ENCODE data around the gene PSMB3. TPM values are rescaled to one million over a fixed set of nuclear protein-coding genes. Genes with fewer than 3 reads are reported as not detected.
A peak's percentile ranks its signal among the peaks of the same experiment; 100 is the strongest.

The PSMB3 gene
- total RNA-seq, 1 experiment from 2014 or later, result 233 TPM

- POLR2A ChIA-PET, result no interaction called here
- CTCF ChIA-PET, result no interaction called here
- TF ChIP-seq REST (IDR thresholded peaks at IDR 0.05; ENCODE audit: insufficient read depth in 1 of 2, low read depth in 2 of 2, low read length in 1 of 2), result no peak
- no peak for TF ChIP-seq CTCF (IDR thresholded peaks at IDR 0.05)
- no peak for TF ChIP-seq SIN3A (IDR thresholded peaks at IDR 0.05; ENCODE audit: borderline replicate concordance, insufficient read depth, low read depth, low read length)
- TF ChIP-seq POLR2AphosphoS5 (IDR thresholded peaks at IDR 0.05; ENCODE audit: low read depth, low read length), result no peak
- TF ChIP-seq TCF7L2 (IDR thresholded peaks at IDR 0.05; ENCODE audit: low read depth, low read length), result no peak
- Histone ChIP-seq H3K9me3 (ENCODE audit: control insufficient read depth, insufficient read depth, low read depth, low read length) (no peaks in the 10 kb centered on the region), H3K27ac (ENCODE audit: low read length) (no peak overlapping the region), H3K4me3 (ENCODE audit: low read depth in 2 of 2, low read length in 2 of 2) (no peak overlapping the region), H3K27me3 (ENCODE audit: control insufficient read depth, insufficient read depth, low read length) (no peaks in the 10 kb centered on the region), H3K4me1 (ENCODE audit: control insufficient read depth, insufficient read depth, low read length) (peaks cover 33% of the 10 kb centered on the region), H3K36me3 (ENCODE audit: control insufficient read depth, insufficient read depth, low read length) (peaks cover 2% of the 10 kb centered on the region; the same call in 1 of the 2 replicates)
- no peak for DNase-seq (ENCODE audit: low read depth, low spot score)
- ATAC-seq, result 0 out of 2 replicates have a peak, but pooled peaks have one; percentile 35
- intact Hi-C loops (cut with micrococcal nuclease; ENCODE audit: unreplicated experiment), result no loop called here
- in situ Hi-C loops (cut with HindIII; ENCODE audit: low pct_unique_long_range_greater_than_20kb, low sequenced_read_pairs), result no loop called here
- BruUV-seq (replicated peaks), result no TSS peak
Observed at GRCh38 chr17:38742411-38743308, 9.9 kb upstream of the PSMB3 start.

GRCh38 chr17:38743556-38744171 is 8.9 kb upstream of the PSMB3 start:
- H3K4me1 ChIP-seq (ENCODE audit: control insufficient read depth, insufficient read depth, low read length), result peaks cover 33% of the 10 kb centered on the region
- in situ Hi-C loops (cut with HindIII; ENCODE audit: low pct_unique_long_range_greater_than_20kb, low sequenced_read_pairs), result no loop called here
- H3K27ac ChIP-seq (ENCODE audit: low read length), result no peak overlapping the region
- TF ChIP-seq CTCF (IDR thresholded peaks at IDR 0.05) (no peak), POLR2AphosphoS5 (IDR thresholded peaks at IDR 0.05; ENCODE audit: low read depth, low read length) (no peak), SIN3A (IDR thresholded peaks at IDR 0.05; ENCODE audit: borderline replicate concordance, insufficient read depth, low read depth, low read length) (no peak), TCF7L2 (IDR thresholded peaks at IDR 0.05; ENCODE audit: low read depth, low read length) (no peak), REST (IDR thresholded peaks at IDR 0.05; ENCODE audit: insufficient read depth in 1 of 2, low read depth in 2 of 2, low read length in 1 of 2) (no peak)
- CTCF ChIA-PET, result no interaction called here
- no peaks in the 10 kb centered on the region for H3K9me3 ChIP-seq (ENCODE audit: control insufficient read depth, insufficient read depth, low read depth, low read length)
- BruUV-seq (replicated peaks), result no TSS peak
- no peak overlapping the region for H3K4me3 ChIP-seq (ENCODE audit: low read depth in 2 of 2, low read length in 2 of 2)
- no peak for ATAC-seq
- POLR2A ChIA-PET, result interaction anchor here (0.5 kb wide), 1 partner anchor 43 kb away, joined by 10 read pairs; no protein-coding TSS in a partner anchor
- DNase-seq (ENCODE audit: low read depth, low spot score), result no peak
- H3K27me3 ChIP-seq (ENCODE audit: control insufficient read depth, insufficient read depth, low read length), result no peaks in the 10 kb centered on the region
- peaks cover 2% of the 10 kb centered on the region; the same call in 1 of the 2 replicates for H3K36me3 ChIP-seq (ENCODE audit: control insufficient read depth, insufficient read depth, low read length)
- intact Hi-C loops (cut with micrococcal nuclease; ENCODE audit: unreplicated experiment), result no loop called here
